DMS153 treated with DMSO at 0.1 percent for 48 hours (cell line): ENCODE results near the gene C2CD4D.
"Not testable (repeated sequence)": the region's sequence is repeated elsewhere in the genome, so short reads cannot be mapped to it uniquely, and the experiment has no call there.

Experiments used
- DNase-seq: peaks from one replicate; lab custom pipeline; 2025; ENCODE audit not compliant: unreplicated experiment; lab: John Stamatoyannopoulos, UW

C2CD4D gene

DNA sequence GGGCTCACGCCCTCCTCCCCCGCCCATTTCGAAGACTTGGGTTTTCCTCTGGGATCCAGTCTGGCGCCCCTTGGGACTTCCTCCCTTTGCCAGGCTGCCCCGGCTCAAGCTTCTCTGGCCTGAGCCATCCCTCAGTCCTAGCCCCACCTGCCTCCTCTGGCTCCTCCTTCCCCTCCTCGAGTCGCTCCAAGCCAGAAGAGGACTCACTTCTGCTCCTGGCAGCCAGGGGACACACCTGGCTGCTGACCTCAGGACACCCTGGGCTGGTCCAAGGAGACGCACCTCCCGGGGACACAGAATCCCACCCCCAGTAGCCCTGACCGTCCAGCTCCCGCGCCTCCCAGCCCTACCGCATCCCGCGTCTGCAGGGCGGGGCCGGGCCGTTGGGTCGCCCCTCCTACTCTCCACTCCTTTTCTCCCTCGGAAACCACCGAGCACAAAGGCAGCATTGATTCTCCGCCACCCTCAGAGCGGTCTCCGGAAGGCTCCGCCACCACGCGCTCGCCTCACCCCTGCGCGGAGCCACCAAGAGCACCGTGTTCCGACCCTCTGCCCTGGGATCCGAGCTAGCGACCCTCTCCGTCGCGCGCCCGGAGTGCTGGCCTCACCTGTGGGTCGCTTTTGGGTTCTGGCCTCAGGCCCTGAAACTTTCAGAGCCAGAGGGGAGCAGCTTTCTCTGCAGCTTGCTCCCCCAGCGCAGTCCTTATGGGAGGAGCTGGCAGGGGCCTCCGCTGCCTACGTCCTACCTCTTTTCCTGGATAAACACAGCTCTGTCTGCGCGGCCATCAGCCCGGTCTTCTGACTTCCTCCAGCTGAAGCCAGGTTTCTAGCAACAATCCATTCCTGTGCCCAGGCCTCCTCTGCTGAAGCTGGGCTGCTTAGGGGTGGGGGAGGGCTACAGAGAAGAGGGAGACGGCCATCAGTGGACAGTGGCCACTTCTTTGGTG is at the start of gene C2CD4D:
C2CD4D (minus strand) TSS at position 364 of the 947 bp plus-strand sequence. CDS start 831 bp downstream, outside the sequence.
- peak; percentile 77 for DNase-seq

- DNase-seq: no peak
These were observed 49.5 kb upstream of the C2CD4D start for GRCh38 chr1:151888972-151889570.

DNA sequence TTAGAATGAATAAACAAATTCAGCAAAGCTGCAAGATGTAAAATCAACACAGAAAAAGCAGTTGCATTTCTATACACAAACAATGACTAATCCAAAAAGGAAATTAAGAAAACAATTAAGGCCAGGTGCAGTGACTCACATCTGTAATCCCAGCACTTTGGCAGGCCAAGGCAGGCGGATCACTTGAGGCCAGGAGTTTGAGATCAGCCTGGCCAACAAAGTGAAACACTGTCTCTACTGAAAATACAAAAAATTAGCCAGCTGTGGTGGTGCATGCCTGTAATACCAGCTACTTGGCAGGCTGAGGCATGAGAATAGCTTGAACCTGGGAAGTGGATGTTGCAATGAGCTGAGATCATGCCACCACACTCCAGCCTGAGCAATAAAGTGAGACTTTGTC is 47.4 kb upstream of the C2CD4D start:
- DNase-seq: no peak

- DNase-seq: no peak
These were observed 45.9 kb upstream of the C2CD4D start for GRCh38 chr1:151885479-151885878.

GRCh38 chr1:151884879-151885278 is 45.3 kb upstream of the C2CD4D start:
- DNase-seq: not testable (repeated sequence)

GRCh38 chr1:151884445-151884844 is 44.8 kb upstream of the C2CD4D start:
- not testable (repeated sequence) for DNase-seq

GRCh38 chr1:151883898-151884297 is 44.3 kb upstream of the C2CD4D start:
- not testable (repeated sequence) for DNase-seq

- DNase-seq: not testable (repeated sequence)
These were observed 43.3 kb upstream of the C2CD4D start for GRCh38 chr1:151882918-151883317.

- no peak for DNase-seq
These were observed 42.8 kb upstream of the C2CD4D start for GRCh38 chr1:151882466-151882865.

- no peak for DNase-seq
These were observed 41.9 kb upstream of the C2CD4D start for GRCh38 chr1:151881479-151881878.

DNA sequence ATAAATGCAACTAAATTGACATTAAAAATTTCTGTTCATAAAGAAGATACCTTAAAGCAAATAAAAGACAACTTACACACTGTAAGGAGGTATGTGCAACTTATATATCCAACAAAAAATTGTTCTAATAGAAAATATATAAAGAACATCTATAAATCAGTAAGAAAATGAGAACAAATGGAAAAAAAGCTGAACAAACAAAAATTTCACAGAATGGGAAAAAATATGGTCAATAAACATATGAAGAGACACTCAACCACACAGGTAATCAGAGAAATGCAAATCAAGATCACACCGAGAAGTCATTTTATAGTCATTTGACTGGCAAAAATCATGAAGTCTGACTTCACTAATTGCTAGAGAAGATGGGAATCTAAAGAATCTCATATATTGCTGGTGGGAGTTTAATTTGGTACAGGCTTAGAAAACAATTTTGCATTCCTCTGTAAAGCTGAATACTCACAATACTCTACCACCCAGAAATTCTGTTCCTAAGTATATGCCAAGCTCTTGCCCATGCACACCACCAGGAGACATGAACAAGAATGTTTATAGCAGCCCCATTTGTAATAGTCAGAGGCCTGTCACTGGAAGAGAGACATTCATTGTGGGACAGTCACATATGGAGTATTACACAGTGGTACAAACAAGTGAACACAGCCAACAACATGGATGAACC is 35.9 kb upstream of the C2CD4D start:
- no peak for DNase-seq

- DNase-seq: not testable (repeated sequence)
These were observed 33.2 kb upstream of the C2CD4D start for GRCh38 chr1:151872776-151873175.

DNA sequence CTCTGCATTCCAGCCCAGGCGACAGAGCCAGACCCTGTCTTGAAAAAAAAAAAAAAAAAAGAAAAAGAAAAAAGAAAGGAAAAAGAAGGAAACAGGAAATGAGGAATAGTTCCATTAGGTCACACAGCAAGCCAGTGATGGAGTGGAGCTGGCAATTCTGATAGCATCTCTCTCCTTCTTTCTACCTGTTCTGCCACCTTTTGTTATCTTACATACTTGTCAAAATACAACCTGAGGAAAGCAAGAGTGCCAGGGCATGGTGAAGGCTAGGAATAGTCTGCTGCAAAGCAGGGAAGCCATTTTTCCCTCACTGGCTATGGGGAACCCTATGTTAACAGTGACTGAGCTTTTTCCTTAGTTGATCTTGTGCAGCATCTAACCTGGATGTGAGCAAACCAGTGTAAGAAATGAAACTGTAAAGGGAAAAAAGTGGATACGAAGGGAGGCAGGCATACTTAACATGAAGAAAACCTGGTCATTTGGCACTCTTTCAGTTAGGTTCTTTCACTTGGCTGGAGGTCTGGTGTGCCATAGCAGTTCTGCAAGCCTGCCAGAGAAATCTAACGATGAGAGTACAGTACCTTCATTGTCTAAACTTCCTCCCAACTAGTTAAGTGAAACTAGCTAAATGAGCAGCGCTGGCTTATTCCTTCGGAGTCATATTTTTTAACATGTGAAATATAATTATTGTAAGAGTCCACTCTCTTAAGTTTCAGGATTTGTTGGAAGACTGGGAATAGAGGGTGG is 31.8 kb upstream of the C2CD4D start:
- no peak for DNase-seq

- DNase-seq: no peak
These were observed 28.9 kb upstream of the C2CD4D start for GRCh38 chr1:151868486-151868885.

DNA sequence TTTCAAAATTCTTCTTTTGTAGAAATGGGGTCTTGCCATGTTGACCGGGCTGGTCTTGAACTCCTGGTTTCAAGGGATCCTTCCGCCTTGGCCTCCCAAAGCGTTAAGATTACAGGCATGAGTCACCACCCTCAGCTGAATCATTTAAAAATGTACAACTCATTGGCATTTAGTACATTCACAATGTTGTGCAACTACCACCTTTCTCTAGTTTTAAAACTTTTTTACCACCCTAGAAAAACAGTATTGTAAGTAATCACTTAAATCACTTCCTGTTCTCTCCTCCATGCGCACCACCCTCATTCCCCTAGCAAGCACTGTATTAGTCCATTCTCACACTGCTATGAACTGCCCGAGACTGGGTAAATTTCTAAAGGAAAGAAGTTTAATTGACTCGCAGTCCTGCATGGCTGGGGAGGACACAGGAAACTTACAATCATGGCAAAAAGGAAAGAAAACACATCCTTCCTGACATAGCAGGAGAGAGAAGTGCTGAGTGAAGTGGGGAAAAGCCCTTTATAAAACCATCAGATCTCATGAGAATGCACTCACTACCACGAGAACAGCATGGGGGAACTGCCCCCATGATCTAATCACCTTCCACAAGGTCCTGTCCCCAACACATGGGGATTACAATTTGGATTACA is 28.3 kb upstream of the C2CD4D start:
- no peak for DNase-seq

- DNase-seq: no peak
These were observed 27.7 kb upstream of the C2CD4D start for GRCh38 chr1:151867321-151867720.

DNA sequence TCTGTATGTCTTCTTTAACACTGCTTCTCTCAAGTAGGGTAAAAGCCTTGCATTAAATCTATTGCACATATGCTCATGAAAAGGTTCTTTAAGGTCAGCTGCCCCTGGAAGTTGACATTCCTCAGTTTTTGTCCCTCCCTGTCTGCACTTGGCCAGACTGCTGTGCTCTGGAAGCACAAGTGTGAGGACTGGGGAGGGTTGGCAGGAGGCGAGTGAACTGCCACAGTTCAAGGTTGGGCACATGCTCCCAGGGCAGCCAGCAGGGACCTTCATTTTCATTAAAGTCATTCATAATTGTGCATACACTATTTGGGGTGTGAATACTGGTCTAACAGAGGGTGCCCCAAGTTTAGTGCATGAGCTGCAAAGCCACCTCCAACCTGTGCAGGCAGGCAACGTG is 24.8 kb upstream of the C2CD4D start:
- DNase-seq: no peak

- no peak for DNase-seq
These were observed 23.0 kb upstream of the C2CD4D start for GRCh38 chr1:151862604-151863003.

DNA sequence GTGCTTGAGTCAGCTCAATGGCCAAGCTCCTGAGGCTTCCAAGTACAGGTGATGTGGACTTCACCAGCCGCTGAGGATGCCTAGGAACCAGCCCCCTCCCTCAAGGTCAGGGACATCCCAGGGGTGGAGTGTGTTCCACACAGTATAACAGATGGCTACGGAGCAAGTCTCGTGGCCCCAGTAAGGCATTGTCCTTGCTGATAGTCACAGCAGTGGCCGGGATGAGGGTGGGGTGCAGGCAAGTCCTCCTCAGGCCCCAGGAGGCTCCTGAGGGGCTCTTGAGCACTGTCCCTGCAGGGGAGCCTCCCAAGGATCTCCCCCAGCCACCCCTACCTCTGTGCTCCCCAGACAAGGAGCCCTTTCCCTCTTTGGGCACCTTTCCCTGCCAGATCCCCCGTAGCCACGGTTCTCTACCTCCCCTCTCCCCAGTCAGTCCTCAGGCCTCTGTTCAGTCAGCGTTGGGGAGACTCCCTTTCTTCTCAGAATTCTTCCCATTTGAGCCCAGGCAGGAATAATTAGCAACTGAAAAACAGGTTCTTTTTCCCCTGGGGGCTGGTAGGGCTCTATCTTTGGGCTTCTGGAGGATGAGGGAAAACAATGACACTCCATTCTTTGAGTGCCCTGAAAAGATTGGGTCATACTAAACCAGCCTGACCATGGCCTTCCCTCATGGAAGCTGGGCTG is 21.0 kb upstream of the C2CD4D start:
- no peak for DNase-seq

- DNase-seq: no peak
These were observed 20.3 kb upstream of the C2CD4D start for GRCh38 chr1:151859891-151860293.
